Vagina (tissue), 2 donors: ENCODE data around the gene REV3L. TPM values are rescaled to one million over a fixed set of nuclear protein-coding genes. Genes with fewer than 3 reads are reported as not detected.

Experiments
- DNase-seq, 2 donors: peaks; one replicate each; pipeline ENCODE4 v3.0.0-alpha.2; 2017; ENCODE audit errors: extremely low spot score in 2 of 2
- H3K27ac ChIP-seq: fragments of 200-600 bp; sonication (generic); one replicate; pipeline ENCODE4 v1.5.1; 2019
- H3K27me3 ChIP-seq: fragments of 200-600 bp; sonication (generic); one replicate; pipeline ENCODE4 v1.5.1; 2019
- H3K36me3 ChIP-seq, 2 donors: fragments of 200-600 bp; sonication (generic); one replicate each; pipeline ENCODE4 v1.5.1; 2017 to 2019
- H3K4me1 ChIP-seq: fragments of 200-600 bp; sonication (generic); one replicate; pipeline ENCODE4 v1.5.1; 2019
- H3K4me3 ChIP-seq, 2 donors: fragments of 200-600 bp; sonication (generic); 1 replicate in 1 of 2; 2 replicates in 1 of 2; pipeline ENCODE4 v1.5.1; 2016 to 2019
- H3K9me3 ChIP-seq: fragments of 200-600 bp; sonication (generic); one replicate; pipeline ENCODE4 v1.5.1; 2019
- POLR2A ChIP-seq, 2 donors: fragments of 450-650 bp; IDR thresholded peaks; one replicate each; pipeline ENCODE4 v1.6.1; 2017; ENCODE audit warnings: antibody characterized with exemption in 2 of 2, mild to moderate bottlenecking in 2 of 2, moderate library complexity in 2 of 2
- POLR2AphosphoS5 ChIP-seq, 2 donors: sonication (generic); formaldehyde crosslinking; IDR thresholded peaks; one replicate each; pipeline ENCODE4 v1.9.0; 2017; ENCODE audit warnings: antibody characterized with exemption in 2 of 2, mild to moderate bottlenecking in 2 of 2, low read depth in 1 of 2; ENCODE audit not compliant: insufficient read depth in 1 of 2
- intact Hi-C: fragments of 100-400 bp; cut with DNase I; formaldehyde crosslinking; loops from one replicate; pipeline ENCODE4 v1.15.1; 2023
- total RNA-seq: library from RNA; depleted of rRNA; stranded (reverse); fragments of >200 nt; gene quantifications from one replicate; pipeline ENCODE4 v1.2.3, GENCODE V29; 2016
- TF ChIP-seq, protein P1 (sequence below), 3 experiments: fragments of 450-650 bp in 2 of 3; fragments of 200-600 bp in 1 of 3; sonication (generic) in 1 of 3; IDR thresholded peaks; one replicate each; pipeline ENCODE4 v1.5.1; 2017 to 2019; ENCODE audit warnings: antibody characterized with exemption in 3 of 3, mild to moderate bottlenecking in 2 of 3, moderate library complexity in 2 of 3

The REV3L gene
- total RNA-seq, 1 donor from 2014 or later, result 33.9 TPM

DNA sequence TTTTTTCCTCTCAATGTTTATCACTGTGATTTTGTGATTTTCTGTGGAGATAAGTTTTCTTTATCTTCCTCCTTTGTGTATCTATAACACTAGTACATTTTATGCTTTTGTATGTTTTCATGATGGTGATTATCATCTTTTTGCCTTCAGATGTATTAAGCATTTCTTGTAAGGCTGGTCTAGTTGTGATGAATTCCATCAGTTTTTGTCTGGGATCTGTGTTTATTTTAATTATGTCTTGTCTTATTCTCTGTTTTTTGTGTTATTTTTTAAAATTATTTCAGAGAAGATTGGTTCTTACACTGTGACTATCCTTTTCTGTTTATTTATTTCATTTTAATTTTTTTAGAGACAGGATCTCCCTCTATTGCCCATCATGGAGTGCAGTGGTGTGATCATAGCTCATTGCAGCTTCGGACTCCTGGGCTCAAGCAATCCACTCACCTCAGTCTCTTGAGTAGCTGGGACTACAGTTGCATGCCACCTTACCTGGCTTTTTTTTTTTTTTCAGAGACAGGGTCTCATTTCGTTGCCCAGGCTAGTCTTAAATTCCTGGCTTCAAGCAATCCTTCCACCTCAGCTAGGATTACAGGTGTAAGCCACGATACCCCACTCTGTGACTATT, 208.3 kb downstream of the REV3L start:
- intact Hi-C loops, result no loop called here
- no peak overlapping the region for H3K27ac ChIP-seq
- H3K4me1 ChIP-seq, result no peaks in the 10 kb centered on the region
- H3K36me3 ChIP-seq, result peaks cover 0 to 72% of the 10 kb centered on the region in 2 donors
- no peaks in the 10 kb centered on the region for H3K27me3 ChIP-seq
- TF ChIP-seq, protein P1, sequence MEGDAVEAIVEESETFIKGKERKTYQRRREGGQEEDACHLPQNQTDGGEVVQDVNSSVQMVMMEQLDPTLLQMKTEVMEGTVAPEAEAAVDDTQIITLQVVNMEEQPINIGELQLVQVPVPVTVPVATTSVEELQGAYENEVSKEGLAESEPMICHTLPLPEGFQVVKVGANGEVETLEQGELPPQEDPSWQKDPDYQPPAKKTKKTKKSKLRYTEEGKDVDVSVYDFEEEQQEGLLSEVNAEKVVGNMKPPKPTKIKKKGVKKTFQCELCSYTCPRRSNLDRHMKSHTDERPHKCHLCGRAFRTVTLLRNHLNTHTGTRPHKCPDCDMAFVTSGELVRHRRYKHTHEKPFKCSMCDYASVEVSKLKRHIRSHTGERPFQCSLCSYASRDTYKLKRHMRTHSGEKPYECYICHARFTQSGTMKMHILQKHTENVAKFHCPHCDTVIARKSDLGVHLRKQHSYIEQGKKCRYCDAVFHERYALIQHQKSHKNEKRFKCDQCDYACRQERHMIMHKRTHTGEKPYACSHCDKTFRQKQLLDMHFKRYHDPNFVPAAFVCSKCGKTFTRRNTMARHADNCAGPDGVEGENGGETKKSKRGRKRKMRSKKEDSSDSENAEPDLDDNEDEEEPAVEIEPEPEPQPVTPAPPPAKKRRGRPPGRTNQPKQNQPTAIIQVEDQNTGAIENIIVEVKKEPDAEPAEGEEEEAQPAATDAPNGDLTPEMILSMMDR (IDR thresholded peaks at IDR 0.05), result no peak
- no peak for TF ChIP-seq POLR2AphosphoS5 (IDR thresholded peaks at IDR 0.05; ENCODE audit: insufficient read depth in 1 of 2, low read depth in 1 of 2)
- no peak for TF ChIP-seq POLR2A (IDR thresholded peaks at IDR 0.05)
- peaks cover 24% of the 10 kb centered on the region for H3K9me3 ChIP-seq
- DNase-seq, result no peak
- no peak overlapping the region for H3K4me3 ChIP-seq

DNA sequence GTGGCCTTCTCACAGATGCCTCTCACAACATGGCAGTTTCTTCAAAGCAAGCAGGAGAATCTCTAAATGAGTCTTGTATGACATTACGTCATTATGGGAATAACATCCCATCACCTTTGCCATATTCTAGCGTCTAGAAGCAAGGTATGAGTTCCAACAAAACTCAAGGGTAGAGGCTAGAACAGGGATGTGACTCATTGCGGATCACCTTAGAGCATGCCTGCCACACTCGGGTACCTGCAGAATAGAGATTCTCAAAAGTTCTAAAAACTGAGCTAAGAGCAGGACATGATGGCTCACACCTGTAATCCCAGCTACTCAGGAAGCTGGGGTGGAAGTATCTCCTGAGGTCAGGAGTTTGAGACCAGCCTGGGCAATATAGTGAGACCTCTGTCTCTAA, 212.9 kb downstream of the REV3L start:
- peaks cover 17% of the 10 kb centered on the region for H3K9me3 ChIP-seq
- peaks cover 10% of the 10 kb centered on the region for H3K4me1 ChIP-seq
- peaks cover 0 to 49% of the 10 kb centered on the region in 2 donors for H3K36me3 ChIP-seq
- no peaks in the 10 kb centered on the region for H3K27me3 ChIP-seq
- intact Hi-C loops, result no loop called here
- TF ChIP-seq POLR2AphosphoS5 (IDR thresholded peaks at IDR 0.05; ENCODE audit: insufficient read depth in 1 of 2, low read depth in 1 of 2), result no peak
- TF ChIP-seq, protein P1 (IDR thresholded peaks at IDR 0.05), result no peak
- TF ChIP-seq POLR2A (IDR thresholded peaks at IDR 0.05), result no peak
- no peak for DNase-seq
- no peak overlapping the region for H3K4me3 ChIP-seq
- H3K27ac ChIP-seq, result no peak overlapping the region

DNA sequence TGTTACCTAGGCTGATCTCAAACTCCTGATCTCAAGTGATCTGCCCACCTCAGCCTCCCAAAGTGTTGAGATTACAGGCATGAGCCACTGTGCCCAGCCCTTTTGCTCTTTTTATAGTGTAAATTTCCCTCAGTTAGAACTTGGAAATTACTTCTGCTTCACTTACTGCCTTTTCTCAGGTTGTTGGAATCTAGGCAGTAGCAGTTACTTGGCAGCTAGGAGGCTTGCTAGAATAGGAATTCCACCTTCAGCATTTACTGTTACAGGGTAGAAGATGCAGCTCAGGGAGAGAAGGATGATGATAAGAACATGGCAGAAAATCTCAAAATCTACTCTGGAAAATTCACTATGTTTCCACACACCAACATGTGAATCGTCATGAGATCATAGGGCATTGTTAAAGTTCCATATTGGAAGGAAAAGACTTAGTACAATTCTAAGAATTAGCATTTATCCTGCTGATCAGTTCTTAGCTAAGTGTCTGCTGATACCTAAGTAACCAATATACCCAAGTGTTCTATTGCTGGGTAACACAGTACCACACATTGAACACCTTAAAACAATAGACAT, 213.5 kb downstream of the REV3L start:
- Histone ChIP-seq H3K4me1 (peaks cover 10% of the 10 kb centered on the region), H3K27me3 (no peaks in the 10 kb centered on the region), H3K36me3 (peaks cover 0 to 44% of the 10 kb centered on the region in 2 donors), H3K4me3 (no peak overlapping the region), H3K9me3 (peaks cover 11% of the 10 kb centered on the region), H3K27ac (no peak overlapping the region)
- no peak for TF ChIP-seq POLR2AphosphoS5 (IDR thresholded peaks at IDR 0.05; ENCODE audit: insufficient read depth in 1 of 2, low read depth in 1 of 2)
- TF ChIP-seq POLR2A (IDR thresholded peaks at IDR 0.05), result no peak
- TF ChIP-seq, protein P1 (IDR thresholded peaks at IDR 0.05), result no peak
- intact Hi-C loops, result loop anchor here (10.0 kb wide), 1 partner anchor 375 kb away; no protein-coding TSS in a partner anchor
- no peak for DNase-seq

DNA sequence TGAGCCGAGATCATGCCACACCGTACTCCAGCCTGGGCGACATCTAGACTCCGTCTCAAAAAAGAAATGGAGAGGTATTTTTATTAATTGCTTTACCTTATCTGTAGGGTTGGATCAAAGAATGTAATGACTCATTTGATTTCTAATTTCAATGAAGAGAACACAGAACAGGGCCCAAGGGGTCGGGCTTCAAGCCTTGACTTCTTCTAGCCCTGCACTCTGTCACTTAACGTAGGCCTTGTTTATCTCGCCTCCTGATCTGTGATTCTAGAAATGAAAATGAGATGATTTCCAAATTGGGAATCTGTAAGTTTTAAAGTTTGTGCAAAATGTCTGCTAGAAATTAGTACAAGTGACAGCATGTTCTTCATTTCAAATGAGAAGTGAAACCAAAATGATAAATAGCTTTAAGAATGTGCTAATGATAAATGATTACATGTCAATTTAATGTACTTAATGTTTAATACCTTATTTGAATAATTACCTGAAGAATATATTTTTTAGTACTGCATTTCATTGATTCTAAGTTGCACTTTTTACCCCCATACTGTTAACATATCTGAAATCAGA, 215.2 kb downstream of the REV3L start:
- intact Hi-C loops, result loop anchor here (10.0 kb wide), 1 partner anchor 377 kb away; no protein-coding TSS in a partner anchor
- Histone ChIP-seq H3K9me3 (no peaks in the 10 kb centered on the region), H3K27me3 (no peaks in the 10 kb centered on the region), H3K27ac (no peak overlapping the region), H3K36me3 (peaks cover 0 to 30% of the 10 kb centered on the region in 2 donors), H3K4me3 (no peak overlapping the region), H3K4me1 (peaks cover 10% of the 10 kb centered on the region)
- no peak for DNase-seq
- TF ChIP-seq POLR2A (IDR thresholded peaks at IDR 0.05) (no peak), POLR2AphosphoS5 (IDR thresholded peaks at IDR 0.05; ENCODE audit: insufficient read depth in 1 of 2, low read depth in 1 of 2) (no peak)
- TF ChIP-seq, protein P1 (IDR thresholded peaks at IDR 0.05), result no peak

DNA sequence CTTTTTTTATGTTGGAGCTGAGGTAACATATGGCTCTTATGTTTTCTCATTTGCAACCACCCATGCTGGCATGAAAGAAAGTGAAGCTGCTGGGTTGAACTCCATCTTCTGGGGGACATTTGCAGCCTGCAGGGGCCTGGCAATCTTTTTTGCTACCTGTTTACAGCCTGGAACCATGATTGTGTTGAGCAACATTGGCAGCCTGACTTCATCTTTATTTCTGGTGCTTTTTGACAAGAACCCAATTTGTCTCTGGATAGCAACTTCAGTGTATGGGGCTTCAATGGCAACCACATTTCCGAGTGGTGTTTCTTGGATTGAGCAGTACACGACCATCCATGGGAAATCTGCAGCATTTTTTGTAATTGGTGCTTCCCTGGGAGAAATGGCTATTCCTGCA, 216.7 kb downstream of the REV3L start:
- intact Hi-C loops, result loop anchor here (10.0 kb wide), 1 partner anchor 379 kb away; no protein-coding TSS in a partner anchor
- H3K27ac ChIP-seq, result no peak overlapping the region
- H3K36me3 ChIP-seq, result peaks cover 0 to 28% of the 10 kb centered on the region in 2 donors
- H3K27me3 ChIP-seq, result no peaks in the 10 kb centered on the region
- no peak for TF ChIP-seq POLR2A (IDR thresholded peaks at IDR 0.05)
- no peak for TF ChIP-seq POLR2AphosphoS5 (IDR thresholded peaks at IDR 0.05; ENCODE audit: insufficient read depth in 1 of 2, low read depth in 1 of 2)
- TF ChIP-seq, protein P1 (IDR thresholded peaks at IDR 0.05), result no peak
- H3K9me3 ChIP-seq, result no peaks in the 10 kb centered on the region
- H3K4me1 ChIP-seq, result peaks cover 10% of the 10 kb centered on the region
- no peak for DNase-seq
- H3K4me3 ChIP-seq, result no peak overlapping the region
